Neural crest cell (in vitro differentiated cells): Measurements from ENCODE around the gene DDX11. TPM values are rescaled to one million over a fixed set of nuclear protein-coding genes. Genes with fewer than 3 reads are reported as not detected.
"Not testable (repeated sequence)": the region's sequence is repeated elsewhere in the genome, so short reads cannot be mapped to it uniquely, and the experiment has no call there.

Experiments
- DNase-seq: peaks from one replicate; pipeline ENCODE4 v3.0.0; 2021; ENCODE audit warnings: low read depth, mixed read lengths, low spot score
- H3K27ac Mint-ChIP-seq: one replicate; pipeline ENCODE4 v1.8.0; 2021; ENCODE audit warnings: mild to moderate bottlenecking, mixed read lengths; ENCODE audit not compliant: unreplicated experiment
- H3K27me3 Mint-ChIP-seq: 2 replicates; pipeline ENCODE4 v1.8.0; 2021; ENCODE audit warnings: low read depth, mild to moderate bottlenecking, mixed read lengths
- H3K36me3 Mint-ChIP-seq: 2 replicates; pipeline ENCODE4 v1.8.0; 2021; ENCODE audit warnings: low read depth, mild to moderate bottlenecking, mixed read lengths
- H3K4me1 Mint-ChIP-seq: 2 replicates; pipeline ENCODE4 v1.8.0; 2021; ENCODE audit warnings: mixed read lengths
- H3K4me3 Mint-ChIP-seq: one replicate; pipeline ENCODE4 v1.8.0; 2021; ENCODE audit warnings: mild to moderate bottlenecking, mixed read lengths
- H3K9me3 Mint-ChIP-seq: 2 replicates; pipeline ENCODE4 v1.8.0; 2021; ENCODE audit warnings: mixed read lengths
- CTCF ChIP-seq: fragments of 200-600 bp; sonication (generic); conservative IDR thresholded peaks from 2 replicates; pipeline ENCODE4 v1.5.0; 2021; ENCODE audit warnings: antibody characterized with exemption, mild to moderate bottlenecking
- total RNA-seq: library from RNA; stranded (reverse); gene quantifications from 2 replicates; pipeline ENCODE4 v1.2.1, GENCODE V29; 2021

The DDX11 gene
- total RNA-seq, 1 donor from 2014 or later: 202 TPM

- H3K4me1 Mint-ChIP-seq: no peaks in the 10 kb centered on the region
- TF ChIP-seq CTCF: no peak
- H3K9me3 Mint-ChIP-seq: no peaks in the 10 kb centered on the region
- H3K27ac Mint-ChIP-seq: no peak overlapping the region
- no peak overlapping the region for H3K4me3 Mint-ChIP-seq
- no peaks in the 10 kb centered on the region for H3K36me3 Mint-ChIP-seq
- H3K27me3 Mint-ChIP-seq: no peaks in the 10 kb centered on the region
- DNase-seq: no peak
Observed at GRCh38 chr12:31037028-31037427, 36.6 kb upstream of the DDX11 start.

GRCh38 chr12:31037931-31038330, 35.7 kb upstream of the DDX11 start:
- Mint-ChIP-seq H3K36me3 (no peaks in the 10 kb centered on the region), H3K27me3 (no peaks in the 10 kb centered on the region), H3K27ac (no peak overlapping the region), H3K4me1 (no peaks in the 10 kb centered on the region), H3K9me3 (no peaks in the 10 kb centered on the region), H3K4me3 (no peak overlapping the region)
- TF ChIP-seq CTCF: no peak
- DNase-seq: no peak

- no peak for DNase-seq
- H3K4me1 Mint-ChIP-seq: no peaks in the 10 kb centered on the region
- H3K27me3 Mint-ChIP-seq: no peaks in the 10 kb centered on the region
- no peak for TF ChIP-seq CTCF
- no peak overlapping the region for H3K27ac Mint-ChIP-seq
- no peaks in the 10 kb centered on the region for H3K36me3 Mint-ChIP-seq
- H3K9me3 Mint-ChIP-seq: no peaks in the 10 kb centered on the region
- no peak overlapping the region for H3K4me3 Mint-ChIP-seq
Observed at GRCh38 chr12:31041033-31041564, 32.6 kb upstream of the DDX11 start.

GRCh38 chr12:31050143-31050542, 23.5 kb upstream of the DDX11 start:
- H3K27ac Mint-ChIP-seq, H3K9me3 Mint-ChIP-seq, DNase-seq, H3K36me3 Mint-ChIP-seq, H3K27me3 Mint-ChIP-seq, H3K4me3 Mint-ChIP-seq: not testable (repeated sequence)
- H3K4me1 Mint-ChIP-seq: peaks cover 30% of the 10 kb centered on the region

GRCh38 chr12:31050548-31050947, 23.1 kb upstream of the DDX11 start:
- DNase-seq: not testable (repeated sequence)

GRCh38 chr12:31051692-31052091, 22.0 kb upstream of the DDX11 start:
- H3K4me3 Mint-ChIP-seq, H3K36me3 Mint-ChIP-seq, H3K27me3 Mint-ChIP-seq, H3K9me3 Mint-ChIP-seq, DNase-seq: not testable (repeated sequence)
- Mint-ChIP-seq H3K27ac (peak overlapping the region; percentile 74), H3K4me1 (peaks cover 30% of the 10 kb centered on the region)

More at GRCh38 chr12:31050548-31050947, 23.1 kb upstream of the DDX11 start:
- not testable (repeated sequence) for H3K27ac Mint-ChIP-seq, H3K4me3 Mint-ChIP-seq, H3K36me3 Mint-ChIP-seq, H3K9me3 Mint-ChIP-seq, H3K27me3 Mint-ChIP-seq
- peaks cover 30% of the 10 kb centered on the region for H3K4me1 Mint-ChIP-seq

GRCh38 chr12:31052121-31052520, 21.5 kb upstream of the DDX11 start:
- not testable (repeated sequence) for H3K27me3 Mint-ChIP-seq, DNase-seq, H3K4me3 Mint-ChIP-seq, H3K36me3 Mint-ChIP-seq, H3K9me3 Mint-ChIP-seq
- Mint-ChIP-seq H3K4me1 (peaks cover 30% of the 10 kb centered on the region), H3K27ac (peak overlapping the region; percentile 74)

- H3K9me3 Mint-ChIP-seq, H3K27me3 Mint-ChIP-seq, H3K27ac Mint-ChIP-seq, H3K4me3 Mint-ChIP-seq, DNase-seq, H3K36me3 Mint-ChIP-seq: not testable (repeated sequence)
- peaks cover 30% of the 10 kb centered on the region for H3K4me1 Mint-ChIP-seq
Observed at GRCh38 chr12:31052666-31053439, 20.8 kb upstream of the DDX11 start.
